RPMI7951 (cell line): ENCODE measurements around the gene ZSCAN10. TPM values are rescaled to one million over a fixed set of nuclear protein-coding genes. Genes with fewer than 3 reads are reported as not detected.

ENCODE experiments used
- DNase-seq: peaks from one replicate; pipeline ENCODE4 v3.0.0-alpha.2; 2012; ENCODE audit warnings: low read depth
- total RNA-seq: library from RNA; depleted of rRNA; stranded (reverse); fragments of >200 nt; shearing (Covaris generic); gene quantifications from 2 replicates; pipeline ENCODE4 v1.2.3, GENCODE V29; 2014; rRNA removed

ZSCAN10 gene
- total RNA-seq, 1 experiment from 2014 or later = not detected

- no peak for DNase-seq
Observed at GRCh38 chr16:3046641-3047386, 52.3 kb downstream of the ZSCAN10 start.

GRCh38 chr16:3045758-3046640 lies 53.1 kb downstream of the ZSCAN10 start, which contains the start of gene MMP25:
Gene MMP25 (plus strand): TSS chr16:3046561. CDS start chr16:3046918, 357 bp downstream.
- no peak for DNase-seq

- no peak for DNase-seq
Observed at GRCh38 chr16:3044708-3045107, 54.4 kb downstream of the ZSCAN10 start.

GRCh38 chr16:3042376-3042775 lies 56.7 kb downstream of the ZSCAN10 start:
- no peak for DNase-seq

- DNase-seq = no peak
Observed at GRCh38 chr16:3038896-3039295, 60.2 kb downstream of the ZSCAN10 start.

Other genes starting within 250 kb of the ZSCAN10 start
- 0.72 and 0.78 TPM in 2 replicates for gene PRSS22, start 241.1 kb downstream of the ZSCAN10 start, total RNA-seq
- gene FLYWCH2, start 216.1 kb downstream of the ZSCAN10 start, total RNA-seq = 70.4 and 91.8 TPM in 2 replicates
- gene FLYWCH1, start 187.4 kb downstream of the ZSCAN10 start, total RNA-seq = 7.9 and 13.5 TPM in 2 replicates
- 0.24 and 0.49 TPM in 2 replicates for gene KREMEN2, start 135.0 kb downstream of the ZSCAN10 start, total RNA-seq
- gene PAQR4, start 129.9 kb downstream of the ZSCAN10 start, total RNA-seq = 9.5 and 11.4 TPM in 2 replicates
- gene PKMYT1, start 118.8 kb downstream of the ZSCAN10 start, total RNA-seq = 27.3 and 33.5 TPM in 2 replicates
- gene CLDN9, start 86.4 kb downstream of the ZSCAN10 start, total RNA-seq = not detected in 2 replicates
- gene CLDN6, start 81.1 kb downstream of the ZSCAN10 start, total RNA-seq = not detected in 2 replicates
- 184 and 304 TPM in 2 replicates for gene TNFRSF12A, start 78.9 kb downstream of the ZSCAN10 start, total RNA-seq
- gene HCFC1R1, start 75.4 kb downstream of the ZSCAN10 start, total RNA-seq = 21.7 and 38.6 TPM in 2 replicates
- 16.1 and 20.8 TPM in 2 replicates for gene THOC6, start 75.3 kb downstream of the ZSCAN10 start, total RNA-seq
- 0.36 and 0.68 TPM in 2 replicates for gene BICDL2, start 62.4 kb downstream of the ZSCAN10 start, total RNA-seq
- under 0.01 TPM in 1 of 2 replicates, not detected in the other for gene MMP25, start 52.7 kb downstream of the ZSCAN10 start, total RNA-seq
- 24.9 and 33.1 TPM in 2 replicates for gene IL32, start 33.7 kb downstream of the ZSCAN10 start, total RNA-seq
- gene ZNF205, start 13.3 kb upstream of the ZSCAN10 start, total RNA-seq = 8.8 and 9.3 TPM in 2 replicates
- 1.6 and 2.0 TPM in 2 replicates for gene ZNF213, start 35.7 kb upstream of the ZSCAN10 start, total RNA-seq
- gene OR1F1, start 88.9 kb upstream of the ZSCAN10 start, total RNA-seq = 0.36 TPM in 1 of 2 replicates, not detected in the other
- 9.8 and 14.9 TPM in 2 replicates for gene ZNF200, start 135.9 kb upstream of the ZSCAN10 start, total RNA-seq
- 4.3 and 4.8 TPM in 2 replicates for gene MEFV, start 157.3 kb upstream of the ZSCAN10 start, total RNA-seq
- 19.8 and 28.6 TPM in 2 replicates for gene ZNF263, start 184.2 kb upstream of the ZSCAN10 start, total RNA-seq
- gene TIGD7, start 206.1 kb upstream of the ZSCAN10 start, total RNA-seq = 4.4 and 5.0 TPM in 2 replicates
- gene ZNF75A, start 206.2 kb upstream of the ZSCAN10 start, total RNA-seq = 15.3 and 16.0 TPM in 2 replicates